NCI-H69 (cell line): Measurements from ENCODE around the gene CMPK2.
"Not testable (repeated sequence)": the region's sequence is repeated elsewhere in the genome, so short reads cannot be mapped to it uniquely, and the experiment has no call there.

ENCODE experiments used
- DNase-seq: peaks from one replicate; lab custom pipeline; 2025; lab: John Stamatoyannopoulos, UW

Gene CMPK2

GRCh38 chr2:6865346-6866274, at the start of gene CMPK2:
Gene CMPK2, minus strand, starts transcription at chr2:6865907. Its CDS starts 211 bp downstream, at chr2:6865696.
- peak; percentile 71 for DNase-seq

DNA sequence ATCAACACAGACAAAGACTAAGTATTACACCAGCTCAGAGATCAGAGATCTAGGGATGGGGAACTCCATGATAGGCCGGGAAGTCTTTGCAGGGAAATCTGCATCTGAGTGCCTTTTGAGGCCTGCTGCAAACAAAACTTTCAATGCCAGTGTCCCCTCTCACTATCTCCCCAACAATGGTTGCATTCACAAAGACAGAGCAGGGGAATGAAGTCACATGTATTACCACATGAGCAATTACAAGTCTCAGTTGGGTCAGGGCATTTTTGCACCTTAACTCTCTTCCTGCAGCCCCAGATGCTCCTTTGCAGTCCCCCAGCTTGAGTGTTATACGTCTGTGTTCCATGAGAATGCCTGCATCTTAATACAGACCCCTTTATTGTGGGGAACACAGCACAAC, 49.7 kb upstream of the CMPK2 start:
- DNase-seq: no peak

- DNase-seq: no peak
These were observed 49.1 kb upstream of the CMPK2 start for GRCh38 chr2:6914828-6915227.

- no peak for DNase-seq
These were observed 47.9 kb upstream of the CMPK2 start for GRCh38 chr2:6913415-6914157.

- no peak for DNase-seq
These were observed 46.0 kb upstream of the CMPK2 start for GRCh38 chr2:6911721-6912120.

DNA sequence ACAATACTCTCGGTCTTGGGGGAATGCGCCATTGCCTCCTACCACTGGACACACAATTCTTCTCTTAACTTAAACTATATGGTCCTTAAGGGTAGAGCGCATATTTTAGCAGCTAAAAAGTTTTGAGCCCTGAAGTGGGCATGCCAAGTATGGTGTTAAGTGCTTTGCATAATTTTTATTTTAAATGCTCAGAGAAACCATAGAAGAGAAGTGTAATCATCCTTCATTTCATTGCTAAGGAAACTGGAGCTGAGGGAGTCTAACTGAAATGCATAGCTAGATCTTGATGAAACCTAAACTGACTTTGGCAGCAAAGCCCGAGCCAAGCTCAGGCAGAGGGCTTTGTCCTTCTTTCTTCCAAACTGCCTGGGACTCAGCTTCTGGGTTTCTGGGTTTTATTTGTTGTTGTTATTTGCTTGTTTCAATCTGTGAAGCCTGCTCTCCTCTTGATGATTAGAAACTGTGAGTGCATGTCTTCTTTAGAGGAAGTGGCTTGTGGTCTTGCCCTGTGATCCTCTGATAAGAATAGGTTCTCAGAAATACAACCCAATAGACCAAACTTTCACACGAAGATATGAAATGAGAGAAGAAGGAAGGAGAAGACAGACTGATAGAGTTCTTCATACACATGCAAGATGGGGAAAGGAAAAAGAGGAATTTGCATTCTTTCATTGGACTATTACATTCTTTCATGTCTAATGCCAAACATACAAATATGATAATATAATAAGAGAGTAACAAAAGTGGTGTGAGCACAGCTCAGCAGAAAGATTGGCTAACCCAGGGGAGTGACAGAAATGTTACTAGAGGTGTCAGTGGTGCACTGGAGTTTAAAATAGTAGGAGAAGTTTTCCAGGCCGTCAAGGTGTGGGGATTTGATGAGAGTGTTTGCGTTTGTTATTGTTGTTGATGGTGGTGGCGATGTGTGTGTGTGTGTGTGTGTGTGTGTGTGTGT, 44.0 kb upstream of the CMPK2 start:
- no peak for DNase-seq

- no peak for DNase-seq
These were observed 42.6 kb upstream of the CMPK2 start for GRCh38 chr2:6908291-6908690.

- no peak for DNase-seq
These were observed 40.5 kb upstream of the CMPK2 start for GRCh38 chr2:6906165-6906741.

- no peak for DNase-seq
These were observed 40.0 kb upstream of the CMPK2 start for GRCh38 chr2:6905668-6906067.

- DNase-seq: not testable (repeated sequence)
These were observed 36.9 kb upstream of the CMPK2 start for GRCh38 chr2:6902581-6902980.

DNA sequence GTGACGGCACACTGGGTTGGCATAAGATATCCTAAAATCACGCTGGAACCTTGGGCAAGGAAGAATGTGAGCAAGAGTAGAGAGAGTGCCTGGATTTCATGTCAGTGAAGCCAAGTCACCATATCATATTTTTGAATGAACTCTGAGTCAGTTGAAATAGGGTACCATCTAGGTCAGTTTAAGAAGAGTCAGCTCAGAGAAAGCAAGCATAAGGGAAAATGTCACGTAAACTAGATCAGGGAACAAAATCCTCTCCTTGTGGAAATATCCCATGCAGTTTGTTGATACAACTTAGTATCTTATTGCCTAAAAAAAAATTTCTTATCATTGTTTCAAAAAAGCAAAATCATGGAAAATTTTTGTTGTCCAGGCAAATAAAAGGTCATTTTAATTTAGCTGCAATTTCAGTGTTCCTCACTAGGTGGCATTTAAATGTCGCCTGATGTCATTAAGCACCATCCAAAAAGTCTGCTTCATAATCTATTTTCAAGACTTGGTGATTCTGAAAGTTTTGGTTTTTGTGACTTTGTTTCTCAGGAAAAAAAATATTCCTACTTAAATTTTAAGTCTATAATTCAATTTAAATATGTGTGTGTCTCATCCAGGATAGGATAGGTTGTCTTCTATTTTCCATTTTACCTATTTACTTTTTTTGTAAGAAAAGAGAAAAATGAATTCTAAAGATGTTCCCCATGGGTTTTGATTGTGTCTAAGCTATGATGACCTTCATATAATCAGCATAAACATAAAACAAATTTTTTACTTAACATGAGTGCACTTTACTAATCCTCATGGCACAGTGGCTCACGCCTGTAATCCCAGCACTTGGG, 31.4 kb upstream of the CMPK2 start:
- DNase-seq: peak; percentile 33

DNA sequence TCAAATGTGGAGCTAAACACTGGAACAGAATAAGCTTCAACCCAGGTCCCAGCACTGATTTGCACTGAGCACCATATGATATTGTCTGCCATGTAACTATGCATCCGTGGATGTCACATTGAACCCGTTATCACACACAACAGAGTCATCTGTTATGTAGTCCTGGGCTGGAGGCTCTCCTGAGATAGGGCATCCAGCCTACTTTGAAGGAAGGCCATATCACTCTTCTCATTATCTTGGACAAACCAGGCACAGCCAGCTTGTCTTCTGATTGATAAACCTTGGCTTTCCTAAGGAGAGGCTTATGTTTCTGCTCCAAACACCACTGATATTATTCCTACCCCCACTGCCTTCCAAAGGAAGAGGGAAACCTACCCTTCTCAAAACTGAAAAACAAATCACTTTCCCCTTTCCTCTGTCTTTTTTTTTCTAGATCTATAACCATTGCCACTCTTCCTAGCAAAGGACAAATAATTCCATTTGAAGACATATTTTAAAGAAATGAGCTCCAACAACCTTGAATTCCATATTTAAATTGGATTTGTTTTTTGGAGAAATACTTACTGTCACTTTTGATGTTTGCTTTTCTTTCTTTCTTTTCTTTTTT, 28.3 kb upstream of the CMPK2 start:
- DNase-seq: no peak

DNA sequence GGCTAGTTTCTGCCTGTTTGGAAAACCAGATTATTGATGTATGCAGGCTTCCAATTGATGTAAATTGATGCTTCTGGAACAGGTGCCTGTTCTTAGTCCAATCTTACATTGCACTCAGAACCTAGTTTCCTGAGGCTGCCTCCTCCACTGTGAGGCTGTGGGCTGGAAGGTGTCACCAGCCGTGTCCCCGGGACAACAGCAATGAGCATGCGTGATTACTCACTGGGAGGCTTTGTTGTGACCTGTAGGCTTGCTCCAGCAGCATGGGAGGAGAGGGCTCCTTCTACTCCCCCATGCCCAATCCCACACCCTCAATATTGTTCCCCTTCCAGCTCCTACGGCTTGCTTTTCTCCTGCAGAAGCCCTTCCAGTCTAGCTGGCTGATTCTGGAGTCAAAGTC, 23.0 kb upstream of the CMPK2 start:
- DNase-seq: no peak

- no peak for DNase-seq
These were observed 22.1 kb upstream of the CMPK2 start for GRCh38 chr2:6887751-6888192.

- no peak for DNase-seq
These were observed 20.3 kb upstream of the CMPK2 start for GRCh38 chr2:6885968-6886367.

GRCh38 chr2:6885551-6885950, 19.8 kb upstream of the CMPK2 start:
- DNase-seq: no peak

DNA sequence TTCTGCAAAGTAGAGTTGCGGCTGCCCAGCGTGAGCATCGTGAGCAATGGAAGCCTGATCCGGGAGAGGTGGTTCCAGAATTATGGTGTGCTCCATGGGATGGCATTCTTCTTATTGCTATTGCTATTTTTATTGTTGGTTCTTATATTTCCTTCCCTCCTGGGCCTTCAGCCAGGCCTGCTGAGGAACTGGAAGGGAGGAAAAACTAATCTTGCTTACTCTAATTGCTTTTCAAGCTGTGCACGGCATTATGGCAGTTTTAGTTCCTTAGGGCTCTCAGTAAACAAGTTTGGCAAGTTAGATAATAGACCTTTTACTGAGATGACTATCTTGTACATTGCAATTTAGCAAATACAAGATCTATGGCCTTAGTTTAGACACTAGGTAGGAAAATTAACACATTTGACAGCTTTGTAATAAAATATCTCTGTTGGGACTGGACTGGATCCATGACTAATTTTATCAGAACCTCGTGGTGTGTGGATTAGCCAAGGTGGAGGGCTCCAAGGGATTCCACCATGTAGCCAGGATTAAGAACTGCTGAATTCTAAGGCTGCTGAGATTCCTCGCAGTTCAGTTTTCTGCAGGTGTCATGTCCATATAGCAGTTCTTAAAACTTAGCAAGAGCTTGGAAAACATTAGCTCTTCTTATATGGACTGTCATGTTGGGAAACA, 17.9 kb upstream of the CMPK2 start:
- DNase-seq: peak; percentile 45

DNA sequence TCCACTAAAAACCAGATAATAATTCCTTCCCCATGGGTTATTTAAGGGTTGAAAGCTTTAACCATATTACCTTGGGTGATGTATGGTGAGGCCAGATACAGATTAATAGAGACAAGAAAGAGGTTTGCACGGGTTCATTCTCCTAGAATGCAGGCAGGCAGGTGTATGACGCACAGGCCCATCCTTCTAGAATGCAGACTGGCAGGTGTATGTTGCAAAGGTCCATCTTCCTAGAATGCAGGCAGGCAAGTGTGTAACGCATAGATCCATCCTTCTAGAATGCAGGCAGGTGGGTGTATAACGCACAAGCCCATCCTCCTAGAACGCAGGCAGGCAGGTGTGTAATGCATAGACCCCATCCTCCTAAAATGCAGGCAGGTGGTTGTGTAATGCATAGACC, 15.8 kb upstream of the CMPK2 start:
- DNase-seq: no peak

- DNase-seq: peak; percentile 15
These were observed 15.3 kb upstream of the CMPK2 start for GRCh38 chr2:6881046-6881445.
